AG10803 (cell line): ENCODE results near the gene RPH3AL.

Experiments used
- DNase-seq: peaks from one replicate; pipeline ENCODE4 v3.0.0; 2010; ENCODE audit warnings: low read depth
- H3K4me3 ChIP-seq: 2 replicates; pipeline ENCODE4 v1.5.1; 2011; ENCODE audit warnings: mild to moderate bottlenecking, low read length, control low read depth
- TF ChIP-seq, protein P1 (sequence below): conservative IDR thresholded peaks from 2 replicates; pipeline ENCODE4 v1.5.1; 2011; ENCODE audit warnings: mild to moderate bottlenecking, low read length, control low read depth, inconsistent platforms

Gene RPH3AL

GRCh38 chr17:356671-357434 lies 4.2 kb upstream of the RPH3AL start:
- no peak for DNase-seq
- TF ChIP-seq, protein P1, sequence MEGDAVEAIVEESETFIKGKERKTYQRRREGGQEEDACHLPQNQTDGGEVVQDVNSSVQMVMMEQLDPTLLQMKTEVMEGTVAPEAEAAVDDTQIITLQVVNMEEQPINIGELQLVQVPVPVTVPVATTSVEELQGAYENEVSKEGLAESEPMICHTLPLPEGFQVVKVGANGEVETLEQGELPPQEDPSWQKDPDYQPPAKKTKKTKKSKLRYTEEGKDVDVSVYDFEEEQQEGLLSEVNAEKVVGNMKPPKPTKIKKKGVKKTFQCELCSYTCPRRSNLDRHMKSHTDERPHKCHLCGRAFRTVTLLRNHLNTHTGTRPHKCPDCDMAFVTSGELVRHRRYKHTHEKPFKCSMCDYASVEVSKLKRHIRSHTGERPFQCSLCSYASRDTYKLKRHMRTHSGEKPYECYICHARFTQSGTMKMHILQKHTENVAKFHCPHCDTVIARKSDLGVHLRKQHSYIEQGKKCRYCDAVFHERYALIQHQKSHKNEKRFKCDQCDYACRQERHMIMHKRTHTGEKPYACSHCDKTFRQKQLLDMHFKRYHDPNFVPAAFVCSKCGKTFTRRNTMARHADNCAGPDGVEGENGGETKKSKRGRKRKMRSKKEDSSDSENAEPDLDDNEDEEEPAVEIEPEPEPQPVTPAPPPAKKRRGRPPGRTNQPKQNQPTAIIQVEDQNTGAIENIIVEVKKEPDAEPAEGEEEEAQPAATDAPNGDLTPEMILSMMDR: no peak
- H3K4me3 ChIP-seq: no peak overlapping the region

GRCh38 chr17:354651-355556 lies 2.3 kb upstream of the RPH3AL start:
- DNase-seq: no peak
- TF ChIP-seq, protein P1: no peak
- H3K4me3 ChIP-seq: no peak overlapping the region

- DNase-seq: no peak
- H3K4me3 ChIP-seq: no peak overlapping the region
- TF ChIP-seq, protein P1: no peak
These were observed 1.2 kb upstream of the RPH3AL start for GRCh38 chr17:353838-354234.

DNA sequence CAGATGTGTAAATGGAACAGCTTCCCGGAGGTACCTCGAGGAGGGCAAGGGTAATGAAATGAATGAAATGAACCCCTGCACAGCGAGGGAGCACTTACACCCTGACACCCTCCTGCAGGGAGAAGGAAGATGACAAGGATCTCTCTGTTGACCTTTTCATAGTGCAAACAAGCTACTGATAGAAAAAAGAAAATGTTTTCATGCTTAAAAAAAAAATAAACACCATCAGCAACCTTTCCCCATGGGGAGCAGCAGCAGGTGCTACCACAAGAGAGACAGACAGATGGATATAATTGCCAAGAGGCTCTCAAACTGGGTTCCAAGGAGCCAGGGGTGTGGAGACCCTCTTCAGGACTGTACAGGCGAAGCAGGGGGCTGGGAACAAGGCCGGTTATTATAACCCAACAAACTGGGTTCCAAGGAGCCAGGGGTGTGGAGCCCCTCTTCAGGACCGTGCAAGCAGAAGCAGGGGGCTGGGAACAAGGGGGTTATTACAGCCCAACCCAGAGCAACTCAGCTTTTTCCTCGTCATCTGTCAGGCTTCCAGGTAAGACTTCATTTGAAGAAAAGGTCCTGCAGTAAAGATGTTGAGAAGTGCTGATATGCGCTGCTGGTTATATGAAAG lies 718 bp upstream of the RPH3AL start:
- no peak for DNase-seq
- H3K4me3 ChIP-seq: no peak overlapping the region
- TF ChIP-seq, protein P1: no peak

DNA sequence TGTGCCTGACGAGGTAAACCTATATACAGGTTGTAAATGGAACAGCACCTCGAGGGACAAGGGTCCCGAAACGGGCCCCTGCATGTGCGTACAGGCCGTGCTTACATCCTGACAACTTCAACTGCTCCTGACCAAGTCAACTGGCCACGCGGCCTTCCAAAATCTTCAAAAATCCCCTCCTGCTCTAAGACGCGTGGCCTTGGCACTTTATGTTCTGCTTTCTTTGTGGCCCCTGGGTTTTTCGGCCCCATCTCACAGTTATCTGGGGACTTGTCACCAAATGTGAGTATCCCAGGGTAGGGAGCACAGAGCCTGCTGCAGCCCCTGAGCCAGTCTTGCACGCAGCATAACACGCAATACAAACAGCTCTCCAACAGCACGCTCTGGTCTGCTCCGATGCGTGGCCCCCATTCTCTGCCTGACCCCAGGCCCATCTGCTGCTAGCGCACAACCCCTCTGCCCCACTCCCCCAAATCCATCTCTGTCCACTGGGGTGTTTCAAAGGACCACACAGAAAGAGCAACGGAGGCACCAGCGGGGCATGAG lies 659 bp downstream of the RPH3AL start:
- no peak overlapping the region for H3K4me3 ChIP-seq
- TF ChIP-seq, protein P1: no peak
- no peak for DNase-seq

DNA sequence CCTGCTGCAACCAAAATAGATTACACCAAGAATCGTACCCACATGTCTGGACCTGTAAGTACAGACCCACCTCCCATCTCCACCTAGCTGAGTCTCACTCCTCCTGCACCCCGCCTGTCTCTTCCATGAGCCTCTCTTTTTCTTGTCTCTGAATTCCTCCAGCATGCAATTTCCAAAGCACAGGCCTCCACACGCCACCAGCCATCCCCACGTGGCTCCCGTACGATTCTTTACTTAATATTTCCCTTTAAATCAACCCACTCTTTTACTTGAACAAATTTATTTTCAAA lies 1.2 kb downstream of the RPH3AL start:
- no peak for DNase-seq
- TF ChIP-seq, protein P1: no peak
- H3K4me3 ChIP-seq: no peak overlapping the region
